Right renal cortex interstitium (tissue), 3 donors: Measurements from ENCODE around the gene TMEM273. TPM values are rescaled to one million over a fixed set of nuclear protein-coding genes. Genes with fewer than 3 reads are reported as not detected.

ENCODE experiments used
- DNase-seq, 3 donors: peaks; one replicate each; pipeline ENCODE4 v3.0.0-alpha.2; 2013; ENCODE audit warnings: low read depth in 3 of 3, low spot score in 2 of 3
- polyA plus RNA-seq, 3 donors: library from polyadenylated mRNA; unstranded; fragments of 120-200 nt; gene quantifications; one replicate each; pipeline ENCODE4 v1.2.1, GENCODE V29; 2013; ENCODE audit not compliant: insufficient read length in 3 of 3

The TMEM273 gene
- polyA plus RNA-seq, 3 donors, result 2.2 to 3.3 (median 2.8) TPM

- DNase-seq, result no peak
Measured at GRCh38 chr10:49166484-49167400, 21.4 kb downstream of the TMEM273 start.

GRCh38 chr10:49165821-49166483 lies 22.2 kb downstream of the TMEM273 start:
- DNase-seq, result no peak

- no peak for DNase-seq
Measured at GRCh38 chr10:49165259-49165658, 22.9 kb downstream of the TMEM273 start.

- DNase-seq, result no peak
Measured at GRCh38 chr10:49164559-49165188, 23.5 kb downstream of the TMEM273 start.

- no peak for DNase-seq
Measured at GRCh38 chr10:49163741-49164140, 24.4 kb downstream of the TMEM273 start.

- DNase-seq, result no peak
Measured at GRCh38 chr10:49162761-49163310, 25.4 kb downstream of the TMEM273 start.

- DNase-seq, result no peak
Measured at GRCh38 chr10:49162063-49162462, 26.1 kb downstream of the TMEM273 start.

GRCh38 chr10:49161411-49161997 lies 26.7 kb downstream of the TMEM273 start:
- DNase-seq, result no peak

GRCh38 chr10:49160814-49161213 lies 27.4 kb downstream of the TMEM273 start:
- no peak for DNase-seq

GRCh38 chr10:49160110-49160509 lies 28.1 kb downstream of the TMEM273 start:
- no peak for DNase-seq

GRCh38 chr10:49158915-49159314 lies 29.3 kb downstream of the TMEM273 start:
- no peak for DNase-seq

GRCh38 chr10:49158404-49158803 lies 29.8 kb downstream of the TMEM273 start:
- DNase-seq, result no peak

- no peak for DNase-seq
Measured at GRCh38 chr10:49157229-49157628, 31.0 kb downstream of the TMEM273 start.

GRCh38 chr10:49154641-49155040 lies 33.5 kb downstream of the TMEM273 start:
- no peak for DNase-seq

GRCh38 chr10:49153971-49154370 lies 34.2 kb downstream of the TMEM273 start:
- no peak for DNase-seq

GRCh38 chr10:49153115-49153514 lies 35.1 kb downstream of the TMEM273 start:
- no peak for DNase-seq

- no peak for DNase-seq
Measured at GRCh38 chr10:49152663-49153062, 35.5 kb downstream of the TMEM273 start.

- no peak for DNase-seq
Measured at GRCh38 chr10:49152037-49152436, 36.2 kb downstream of the TMEM273 start.

GRCh38 chr10:49151481-49151880 lies 36.7 kb downstream of the TMEM273 start:
- no peak for DNase-seq

GRCh38 chr10:49151025-49151445 lies 37.2 kb downstream of the TMEM273 start:
- DNase-seq, result no peak

- DNase-seq, result no peak
Measured at GRCh38 chr10:49150426-49150825, 37.8 kb downstream of the TMEM273 start.
